K562 (cell line): Measurements from ENCODE around the gene ARID5B. TPM values are rescaled to one million over a fixed set of nuclear protein-coding genes. Genes with fewer than 3 reads are reported as not detected.

Experiments used
- ATAC-seq: fragments of 200-7000 bp; cut with Tn5 transposase; 3 replicates; pipeline ENCODE4 v1.9.1; 2020; ENCODE audit warnings: moderate library complexity
- BruUV-seq: library from RNA; stranded (reverse); fragments of 400-500 nt; replicated peaks from 2 replicates; lab custom pipeline; 2021; lab: Mats Ljungman, UMichigan
- CTCF ChIA-PET: fragments of 300-600 bp; formaldehyde crosslinking; extraction: SDS; loops from one replicate; lab custom pipeline; 2021; ENCODE audit warnings: low intra/inter-chr PET ratio; lab: Yijun Ruan, JAX
- POLR2A ChIA-PET: fragments of 300-600, 350-650 bp; sonication (Branson Sonifier 250); formaldehyde crosslinking; extraction: SDS; loops from one replicate; lab custom pipeline; 2021; ENCODE audit warnings: antibody characterized with exemption, inconsistent platforms; lab: Yijun Ruan, JAX
- DNase-seq, 4 experiments: peaks; one replicate each; pipeline versions ENCODE4 v3.0.0 to v3.0.0-alpha.2; 2011 to 2018; ENCODE audit warnings: low spot score in 3 of 4, mixed read lengths in 3 of 4; ENCODE audit errors: extremely low read depth in 1 of 4
- FAIRE-seq: peaks from 2 replicates; lab custom pipeline; 2011; peaks lifted over from hg19 to GRCh38; lab: Jason Lieb, UNC
- H2AFZ ChIP-seq: 2 replicates; pipeline ENCODE4 v1.6.0; 2011; ENCODE audit warnings: low read depth, low read length, control low read depth, inconsistent platforms
- H3K27ac ChIP-seq: fragments of 200-600 bp; 3 replicates; pipeline ENCODE4 v1.8.0; 2011; ENCODE audit warnings: low read depth, mild to moderate bottlenecking, control low read depth, inconsistent platforms, low read length, moderate library complexity, mixed read lengths; ENCODE audit errors: extremely low read depth
- H3K27me3 ChIP-seq, 2 experiments: fragments of 300-600 bp in 1 of 2; 2 replicates in 1 of 2; 3 replicates in 1 of 2; pipeline versions ENCODE4 v1.6.0 to v1.8.0; 2011; ENCODE audit warnings: inconsistent platforms in 2 of 2, low read length in 2 of 2, mild to moderate bottlenecking in 1 of 2, mixed read lengths in 1 of 2, moderate library complexity in 1 of 2; ENCODE audit not compliant: control insufficient read depth in 2 of 2, insufficient read depth in 2 of 2
- H3K36me3 ChIP-seq: fragments of 300-600 bp; 3 replicates; pipeline ENCODE4 v1.8.0; 2011; ENCODE audit warnings: mild to moderate bottlenecking, low read length, inconsistent platforms; ENCODE audit not compliant: control insufficient read depth, insufficient read depth
- H3K4me1 ChIP-seq, 2 experiments: fragments of 200-600 bp in 1 of 2; replicated peaks in 1 of 2; 2 replicates in 1 of 2; 3 replicates in 1 of 2; pipeline versions ENCODE4 v1.5.1 to v1.8.0; 2011; ENCODE audit warnings: inconsistent platforms in 2 of 2, low read length in 2 of 2, mild to moderate bottlenecking in 1 of 2, mixed read lengths in 1 of 2, moderate library complexity in 1 of 2; ENCODE audit not compliant: control insufficient read depth in 2 of 2, insufficient read depth in 2 of 2
- H3K4me2 ChIP-seq: 2 replicates; pipeline ENCODE4 v1.6.1; 2011; ENCODE audit warnings: low read length, control low read depth, inconsistent platforms, mixed read lengths; ENCODE audit not compliant: insufficient read depth
- H3K4me3 ChIP-seq: fragments of 200-600 bp; sonication (generic), shearing (Covaris generic); 2 replicates; pipeline ENCODE4 v1.5.1; 2016; ENCODE audit warnings: control low read depth, inconsistent platforms
- H3K79me2 ChIP-seq: fragments of 200-600 bp; 3 replicates; pipeline ENCODE4 v1.8.0; 2011; ENCODE audit warnings: low read length, inconsistent platforms; ENCODE audit not compliant: control insufficient read depth, insufficient read depth
- H3K9ac ChIP-seq, 2 experiments: 2 replicates each; pipeline versions ENCODE4 v1.6.0 to v1.6.1; 2011; ENCODE audit warnings: low read depth in 2 of 2, low read length in 2 of 2, control low read depth in 1 of 2, inconsistent platforms in 1 of 2, mild to moderate bottlenecking in 1 of 2, mixed read lengths in 1 of 2; ENCODE audit not compliant: insufficient read depth in 1 of 2
- H3K9me1 ChIP-seq: one replicate; pipeline ENCODE4 v1.6.0; 2011; ENCODE audit warnings: inconsistent platforms, mild to moderate bottlenecking, low read length, moderate library complexity; ENCODE audit not compliant: control insufficient read depth, insufficient read depth
- H3K9me3 ChIP-seq: replicated peaks from 2 replicates; pipeline ENCODE4 v1.5.1; 2011; ENCODE audit warnings: low read depth, low read length, inconsistent platforms; ENCODE audit not compliant: control insufficient read depth, insufficient read depth
- H4K20me1 ChIP-seq: replicated peaks from 2 replicates; pipeline ENCODE4 v1.6.1; 2011; ENCODE audit warnings: low read length, inconsistent platforms, mixed read lengths; ENCODE audit not compliant: control insufficient read depth, insufficient read depth
- BHLHE40 ChIP-seq: IDR thresholded peaks from 2 replicates; pipeline ENCODE4 v1.6.1; 2011; ENCODE audit warnings: low read length, improper control_type of control experiment
- EGR1 ChIP-seq: fragments of 450-650 bp; conservative IDR thresholded peaks from 2 replicates; pipeline ENCODE4 v1.6.1; 2017; ENCODE audit warnings: mild to moderate bottlenecking
- LARP7 ChIP-seq: fragments of 450-650 bp; IDR thresholded peaks from 2 replicates; pipeline ENCODE4 v1.6.1; 2016
- NBN ChIP-seq: fragments of 450-650 bp; IDR thresholded peaks from 2 replicates; pipeline ENCODE4 v1.6.1; 2016; ENCODE audit warnings: low read depth, mild to moderate bottlenecking
- NCOA4 ChIP-seq: fragments of 450-650 bp; IDR thresholded peaks from 2 replicates; pipeline ENCODE4 v1.6.1; 2018; ENCODE audit warnings: mild to moderate bottlenecking; ENCODE audit not compliant: partially characterized antibody
- NR2F6 ChIP-seq: fragments of 450-650 bp; formaldehyde crosslinking; IDR thresholded peaks from 2 replicates; pipeline ENCODE4 v1.4.0; 2020; ENCODE audit warnings: mild to moderate bottlenecking
- SIN3B ChIP-seq: fragments of 450-650 bp; IDR thresholded peaks from 2 replicates; pipeline ENCODE4 v1.6.1; 2017; ENCODE audit warnings: low read depth, mild to moderate bottlenecking, moderate library complexity
- SNIP1 ChIP-seq: fragments of 450-650 bp; IDR thresholded peaks from 2 replicates; pipeline ENCODE4 v1.7.1; 2017; ENCODE audit warnings: low read depth, mild to moderate bottlenecking
- ZBTB2 ChIP-seq: fragments of 450-650 bp; IDR thresholded peaks from 2 replicates; pipeline ENCODE4 v1.6.1; 2016; ENCODE audit warnings: antibody characterized with exemption
- ZFP30 ChIP-seq: fragments of 250-450 bp; sonication (Bioruptor Pico); IDR thresholded peaks from 2 replicates; pipeline ENCODE4 v1.8.0; 2022; ENCODE audit warnings: moderate library complexity, mild to moderate bottlenecking, inconsistent platforms, borderline replicate concordance
- ZNF280A ChIP-seq: fragments of 450-650 bp; IDR thresholded peaks from 2 replicates; pipeline ENCODE4 v1.6.1; 2018; ENCODE audit warnings: mild to moderate bottlenecking, low read depth; ENCODE audit not compliant: partially characterized antibody
- ZNF707 ChIP-seq: fragments of 250-450 bp; sonication (Bioruptor Pico); conservative IDR thresholded peaks from 2 replicates; pipeline ENCODE4 v1.8.0; 2022; ENCODE audit warnings: inconsistent platforms, mild to moderate bottlenecking, moderate library complexity
- ZNF76 ChIP-seq: fragments of 250-450 bp; sonication (Bioruptor Pico); IDR thresholded peaks from 2 replicates; pipeline ENCODE4 v1.4.0; 2020; ENCODE audit warnings: mild to moderate bottlenecking, moderate library complexity, borderline replicate concordance
- WGBS: fragments of 100-300 bp; shearing (Covaris generic); methylation state at CpG from one replicate; pipeline ENCODE4 v1.1.6; 2016; ENCODE audit warnings: low coverage, mixed read lengths; ENCODE audit not compliant: insufficient coverage; ENCODE audit errors: missing lambda C conversion rate; 5-methylcytosine and 5-hydroxymethylcytosine counted together
- in situ Hi-C: fragments of 300-500 bp; cut with MboI; formaldehyde crosslinking; loops from 4 replicates; pipeline ENCODE4 v1.15.0; 2018; ENCODE audit warnings: inconsistent platforms, mixed read lengths
- intact Hi-C: fragments of 100-400 bp; cut with micrococcal nuclease; formaldehyde crosslinking; loops from 2 replicates; pipeline ENCODE4 v1.14.2; 2022
- polyA plus RNA-seq, 8 experiments: library from polyadenylated mRNA; depleted of rRNA in 4 of 8; stranded (reverse) in 5 of 8; unstranded in 3 of 8; fragments of >200 nt; fragmentation: Nextera tagmentation in 2 of 8; fragmentation: Illumina TruSeq in 1 of 8; extraction: Ambion mirVana in 2 of 8; extraction: Trizol in 1 of 8; gene quantifications; 2 replicates each; pipeline versions ENCODE4 v1.2.1 to v1.2.3, GENCODE V29; 2011 to 2014; ENCODE audit warnings: inconsistent platforms in 1 of 8, missing spikeins in 1 of 8
- total RNA-seq, 7 experiments: library from RNA; depleted of rRNA in 6 of 7; stranded (reverse); fragments of >200 nt in 6 of 7; fragmentation: Illumina TruSeq in 2 of 7; extraction: Trizol in 2 of 7; gene quantifications; 2 replicates each; pipeline versions ENCODE4 v1.2.1 to v1.2.3, GENCODE V29; 2011 to 2021; ENCODE audit warnings: low replicate concordance in 1 of 7
- TF ChIP-seq, protein P1 (sequence below): sonication (generic); formaldehyde crosslinking; IDR thresholded peaks from 2 replicates; pipeline ENCODE4 v1.8.0; 2023; ENCODE audit warnings: mild to moderate bottlenecking, missing genetic modification reagents

Gene ARID5B
- total and polyA plus RNA-seq, 9 of the 15 experiments (the other 6 are each of a cell fraction or from before 2014, with no cell fraction given), result 0.48 to 1.6 (median 0.80) TPM

DNA sequence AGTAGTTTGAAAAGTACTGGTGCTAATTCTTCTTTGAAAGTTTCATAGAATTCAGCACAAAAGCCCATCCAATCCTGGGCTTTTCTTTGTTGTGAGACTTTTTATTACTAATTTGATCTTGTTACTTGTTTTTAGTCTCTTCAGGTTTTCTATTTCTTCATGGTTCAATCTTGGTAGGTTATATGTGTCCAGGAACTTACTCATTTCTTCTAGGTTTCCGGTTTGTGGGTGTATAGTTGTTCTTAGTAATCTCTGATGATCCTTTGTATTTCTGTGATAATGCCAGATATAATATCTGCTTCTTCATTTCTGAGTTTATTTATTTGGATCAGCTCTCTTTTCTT lies 219.7 kb downstream of the ARID5B start:
- H3K79me2 ChIP-seq, result no peaks in the 10 kb centered on the region
- TF ChIP-seq ZNF280A, result no peak
- no peak overlapping the region for H2AFZ ChIP-seq
- no peak overlapping the region for H3K9ac ChIP-seq
- no TSS peak for BruUV-seq
- H3K27ac ChIP-seq, result no peak overlapping the region
- ChIA-PET CTCF (interaction anchor here (0.6 kb wide), 1 partner anchor 25 kb away, joined by 3 read pairs; no protein-coding TSS in a partner anchor), POLR2A (no interaction called here)
- H4K20me1 ChIP-seq, result no peaks in the 10 kb centered on the region
- no peaks in the 10 kb centered on the region for H3K9me3 ChIP-seq
- H3K4me1 ChIP-seq, result no peaks in the 10 kb centered on the region
- no peak overlapping the region for H3K4me2 ChIP-seq
- in situ Hi-C loops, result loop anchor here (25.0 kb wide), 1 partner anchor 1641 kb away; no protein-coding TSS in a partner anchor
- WGBS, result 0% methylated on average over 1 of the region's 1 CpG
- FAIRE-seq (no peak), DNase-seq (no peak), ATAC-seq (no peak)
- no peaks in the 10 kb centered on the region for H3K27me3 ChIP-seq
- no peak overlapping the region for H3K4me3 ChIP-seq
- H3K9me1 ChIP-seq, result no peaks in the 10 kb centered on the region
- intact Hi-C loops, result no loop called here
- H3K36me3 ChIP-seq, result no peaks in the 10 kb centered on the region

DNA sequence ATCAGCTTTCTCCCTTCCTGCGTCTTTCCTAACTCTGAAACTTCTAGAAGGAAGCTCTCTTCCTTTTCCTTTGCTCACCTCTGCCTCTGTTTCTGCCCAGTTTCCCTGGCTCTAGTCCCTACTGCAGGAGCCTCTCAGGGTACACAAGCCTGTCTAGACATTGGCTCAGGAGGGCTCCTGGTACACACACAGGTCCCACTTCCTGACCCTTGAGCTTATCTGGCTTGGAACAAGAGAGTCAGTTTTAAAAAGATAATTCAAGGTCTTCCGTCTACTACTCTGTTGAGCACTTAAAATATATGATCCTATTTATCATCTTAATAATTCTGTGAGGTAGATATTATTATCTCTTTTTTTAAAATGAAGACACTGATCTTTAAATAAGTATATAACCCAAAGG lies 226.5 kb downstream of the ARID5B start:
- Histone ChIP-seq H3K9ac (no peak overlapping the region), H3K4me1 (no peaks in the 10 kb centered on the region), H3K4me3 (no peak overlapping the region), H3K9me1 (no peaks in the 10 kb centered on the region), H2AFZ (no peak overlapping the region), H3K27ac (no peak overlapping the region), H3K4me2 (no peak overlapping the region), H3K36me3 (no peaks in the 10 kb centered on the region), H3K79me2 (no peaks in the 10 kb centered on the region), H3K9me3 (no peaks in the 10 kb centered on the region), H4K20me1 (no peaks in the 10 kb centered on the region), H3K27me3 (no peaks in the 10 kb centered on the region)
- FAIRE-seq (no peak), DNase-seq (peak in 1 of 4 experiments; percentile 19), ATAC-seq (no peak)
- TF ChIP-seq ZNF76 (CRISPR knock-in tag), result no peak
- no peak for TF ChIP-seq LARP7
- no peak for TF ChIP-seq NR2F6 (CRISPR knock-in tag)
- TF ChIP-seq BHLHE40, result no peak
- TF ChIP-seq, protein P1, sequence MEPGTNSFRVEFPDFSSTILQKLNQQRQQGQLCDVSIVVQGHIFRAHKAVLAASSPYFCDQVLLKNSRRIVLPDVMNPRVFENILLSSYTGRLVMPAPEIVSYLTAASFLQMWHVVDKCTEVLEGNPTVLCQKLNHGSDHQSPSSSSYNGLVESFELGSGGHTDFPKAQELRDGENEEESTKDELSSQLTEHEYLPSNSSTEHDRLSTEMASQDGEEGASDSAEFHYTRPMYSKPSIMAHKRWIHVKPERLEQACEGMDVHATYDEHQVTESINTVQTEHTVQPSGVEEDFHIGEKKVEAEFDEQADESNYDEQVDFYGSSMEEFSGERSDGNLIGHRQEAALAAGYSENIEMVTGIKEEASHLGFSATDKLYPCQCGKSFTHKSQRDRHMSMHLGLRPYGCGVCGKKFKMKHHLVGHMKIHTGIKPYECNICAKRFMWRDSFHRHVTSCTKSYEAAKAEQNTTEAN (CRISPR knock-in tag), result no peak
- TF ChIP-seq ZNF707 (CRISPR knock-in tag), result no peak
- no peak for TF ChIP-seq ZFP30
- TF ChIP-seq EGR1, result no peak
- no peak for TF ChIP-seq ZBTB2
- no peak for TF ChIP-seq NBN
- TF ChIP-seq NCOA4, result no peak
- no peak for TF ChIP-seq SIN3B
- no peak for TF ChIP-seq SNIP1
- in situ Hi-C loops, result no loop called here
- intact Hi-C loops, result no loop called here
- WGBS, result 0% methylated on average over 2 of the region's 2 CpGs
- CTCF ChIA-PET, result no interaction called here
- POLR2A ChIA-PET, result no interaction called here
- BruUV-seq, result no TSS peak
